Colonic mucosa (tissue), 4 donors: Measurements from ENCODE around the gene OASL. TPM values are rescaled to one million over a fixed set of nuclear protein-coding genes. Genes with fewer than 3 reads are reported as not detected.
"Not testable (repeated sequence)": the region's sequence is repeated elsewhere in the genome, so short reads cannot be mapped to it uniquely, and the experiment has no call there.

Experiments used
- DNase-seq: peaks from one replicate; pipeline ENCODE4 v3.0.0-alpha.2; 2020
- H3K27ac ChIP-seq: fragments of 200-600 bp; one replicate; pipeline ENCODE4 v1.8.0; 2021
- H3K27me3 ChIP-seq: fragments of 200-600 bp; one replicate; pipeline ENCODE4 v1.8.0; 2021
- H3K36me3 ChIP-seq: fragments of 200-600 bp; one replicate; pipeline ENCODE4 v1.8.0; 2021
- H3K4me1 ChIP-seq: fragments of 200-600 bp; one replicate; pipeline ENCODE4 v1.8.0; 2021; ENCODE audit warnings: mild to moderate bottlenecking
- H3K4me3 ChIP-seq: fragments of 200-600 bp; one replicate; pipeline ENCODE4 v1.8.0; 2021
- H3K9ac ChIP-seq, 2 donors: one replicate each; pipeline ENCODE4 v1.7.0; 2013; ENCODE audit warnings: control low read depth in 2 of 2, low read depth in 2 of 2, low read length in 2 of 2
- H3K9me3 ChIP-seq: fragments of 200-600 bp; one replicate; pipeline ENCODE4 v1.8.0; 2021
- CTCF ChIP-seq: fragments of 200-600 bp; IDR thresholded peaks from one replicate; pipeline ENCODE4 v1.8.0; 2022; ENCODE audit warnings: antibody characterized with exemption, mild to moderate bottlenecking
- intact Hi-C: fragments of 100-400 bp; cut with DNase I; formaldehyde crosslinking; loops from one replicate; pipeline ENCODE4 v1.14.1; 2022
- total RNA-seq, 2 donors: library from RNA; stranded (reverse); fragmentation: NEBNext Ultra II Directional in 1 of 2; extraction: Animal tissue kit (Norgen Biotek cat#: 25700) in 1 of 2; gene quantifications; one replicate each; pipeline ENCODE4 v1.2.1, GENCODE V29; 2021
- donor health status: healthy.
- donor health status: DM: no; HTN: no; CAD: no.
- donor health status: DM: no; HTN: no; CAD: no.

The OASL gene
- total RNA-seq, 2 donors from 2014 or later = 5.2 to 7.0 TPM

GRCh38 chr12:121085506-121086353 lies 46.7 kb upstream of the OASL start:
- no peak overlapping the region for H3K27ac ChIP-seq
- H3K36me3 ChIP-seq = no peaks in the 10 kb centered on the region
- H3K4me3 ChIP-seq = no peak overlapping the region
- no peak for DNase-seq
- H3K9me3 ChIP-seq = no peaks in the 10 kb centered on the region
- no peak overlapping the region for H3K9ac ChIP-seq
- TF ChIP-seq CTCF = no peak
- no peaks in the 10 kb centered on the region for H3K4me1 ChIP-seq
- intact Hi-C loops = no loop called here
- H3K27me3 ChIP-seq = no peaks in the 10 kb centered on the region

GRCh38 chr12:121085069-121085468 lies 46.0 kb upstream of the OASL start:
- no peak for TF ChIP-seq CTCF

GRCh38 chr12:121084229-121084628 lies 45.2 kb upstream of the OASL start:
- TF ChIP-seq CTCF = no peak
- Histone ChIP-seq H3K36me3 (no peaks in the 10 kb centered on the region), H3K9me3 (no peaks in the 10 kb centered on the region), H3K9ac (no peak overlapping the region), H3K27ac (no peak overlapping the region), H3K27me3 (no peaks in the 10 kb centered on the region), H3K4me3 (no peak overlapping the region), H3K4me1 (no peaks in the 10 kb centered on the region)
- intact Hi-C loops = no loop called here
- no peak for DNase-seq

More at GRCh38 chr12:121085069-121085468, 46.0 kb upstream of the OASL start:
- H3K9me3 ChIP-seq = no peaks in the 10 kb centered on the region
- DNase-seq = no peak
- no peak overlapping the region for H3K9ac ChIP-seq
- H3K27me3 ChIP-seq = no peaks in the 10 kb centered on the region
- H3K36me3 ChIP-seq = no peaks in the 10 kb centered on the region
- intact Hi-C loops = no loop called here
- H3K4me3 ChIP-seq = no peak overlapping the region
- H3K4me1 ChIP-seq = no peaks in the 10 kb centered on the region
- H3K27ac ChIP-seq = no peak overlapping the region

GRCh38 chr12:121080909-121081308 lies 41.9 kb upstream of the OASL start:
- H3K9me3 ChIP-seq = no peaks in the 10 kb centered on the region
- H3K4me1 ChIP-seq = no peaks in the 10 kb centered on the region
- TF ChIP-seq CTCF = no peak
- intact Hi-C loops = no loop called here
- no peaks in the 10 kb centered on the region for H3K36me3 ChIP-seq
- no peak overlapping the region for H3K27ac ChIP-seq
- H3K4me3 ChIP-seq = no peak overlapping the region
- no peak overlapping the region for H3K9ac ChIP-seq
- H3K27me3 ChIP-seq = no peaks in the 10 kb centered on the region
- DNase-seq = no peak

- no peak for TF ChIP-seq CTCF
- Histone ChIP-seq H3K9ac (no peak overlapping the region), H3K27ac (no peak overlapping the region), H3K27me3 (no peaks in the 10 kb centered on the region), H3K36me3 (no peaks in the 10 kb centered on the region), H3K4me1 (no peaks in the 10 kb centered on the region), H3K9me3 (no peaks in the 10 kb centered on the region), H3K4me3 (no peak overlapping the region)
- no peak for DNase-seq
- intact Hi-C loops = no loop called here
These were observed 40.8 kb upstream of the OASL start for GRCh38 chr12:121079736-121080272.

GRCh38 chr12:121077440-121077839 lies 38.4 kb upstream of the OASL start:
- H3K36me3 ChIP-seq, DNase-seq, H3K9me3 ChIP-seq, H3K4me3 ChIP-seq, H3K9ac ChIP-seq, intact Hi-C loops, H3K4me1 ChIP-seq, H3K27ac ChIP-seq, H3K27me3 ChIP-seq: not testable (repeated sequence)

- H3K4me1 ChIP-seq, H3K4me3 ChIP-seq, H3K27ac ChIP-seq, DNase-seq, H3K27me3 ChIP-seq, H3K9me3 ChIP-seq, intact Hi-C loops, H3K9ac ChIP-seq, H3K36me3 ChIP-seq: not testable (repeated sequence)
These were observed 36.9 kb upstream of the OASL start for GRCh38 chr12:121075911-121076310.
